HG02938 (cell line): ENCODE results near the gene BRF1.
"Not testable (repeated sequence)": the region's sequence is repeated elsewhere in the genome, so short reads cannot be mapped to it uniquely, and the experiment has no call there.

Experiments used
- ATAC-seq: cut with Tn5 transposase; IDR thresholded peaks from one replicate; pipeline ENCODE4 v1.9.1; 2021; ENCODE audit warnings: mild to moderate bottlenecking, moderate library complexity; ENCODE audit not compliant: unreplicated experiment

Gene BRF1

DNA sequence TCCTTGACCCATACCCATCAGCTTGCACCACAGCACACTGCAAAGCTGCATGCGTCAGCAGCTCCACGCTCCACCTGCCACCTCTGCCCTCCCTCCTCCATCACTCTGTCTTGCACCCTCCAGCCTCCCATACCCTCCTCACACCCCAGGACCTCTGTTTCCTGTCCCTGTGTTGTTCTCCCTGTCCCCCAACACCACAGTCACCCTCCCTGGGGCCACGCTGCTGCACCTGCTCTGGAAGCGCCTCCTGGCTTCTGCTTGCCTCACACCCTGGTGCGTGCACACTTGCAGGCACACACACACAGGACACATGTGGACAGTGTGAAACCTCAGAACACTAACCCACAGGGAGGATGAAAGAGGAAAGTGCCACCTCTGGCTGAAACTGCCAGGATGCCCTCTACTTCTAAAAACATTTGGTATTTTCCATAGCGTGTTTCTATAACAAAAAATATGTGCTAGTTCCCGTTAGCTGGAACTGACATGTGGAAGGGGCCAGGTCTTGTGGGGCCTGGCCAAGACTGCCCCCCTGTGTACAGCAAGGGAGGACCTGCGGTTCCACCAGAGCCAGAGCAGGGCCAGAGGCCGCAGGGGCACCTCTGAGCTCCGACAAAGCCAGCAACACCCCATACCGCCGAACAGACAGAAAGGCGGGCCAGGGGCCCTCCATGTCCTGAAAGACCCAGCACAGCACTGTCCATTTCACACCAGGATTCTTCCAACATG is 10.0 kb downstream of the BRF1 start:
- no peak for ATAC-seq

DNA sequence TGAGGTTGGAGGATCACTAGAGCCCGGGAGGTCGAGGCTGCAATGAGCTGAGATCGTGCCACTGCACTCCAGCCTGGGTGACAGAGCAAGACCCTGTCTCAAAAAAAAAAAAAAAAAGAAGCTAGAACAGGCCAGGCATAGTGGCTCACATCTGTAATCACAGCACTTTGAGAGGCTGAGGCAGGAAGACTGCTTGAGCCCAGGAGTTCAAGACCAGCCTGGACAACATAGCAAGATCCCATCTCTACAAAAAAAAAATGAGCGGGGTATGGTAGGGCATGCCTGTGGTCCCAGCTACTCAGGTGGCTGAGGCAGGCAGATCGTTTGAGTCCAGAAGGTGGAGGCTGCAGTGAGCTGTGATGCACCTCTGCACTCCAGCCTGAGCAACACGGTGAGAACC is 11.9 kb downstream of the BRF1 start:
- ATAC-seq = not testable (repeated sequence)

DNA sequence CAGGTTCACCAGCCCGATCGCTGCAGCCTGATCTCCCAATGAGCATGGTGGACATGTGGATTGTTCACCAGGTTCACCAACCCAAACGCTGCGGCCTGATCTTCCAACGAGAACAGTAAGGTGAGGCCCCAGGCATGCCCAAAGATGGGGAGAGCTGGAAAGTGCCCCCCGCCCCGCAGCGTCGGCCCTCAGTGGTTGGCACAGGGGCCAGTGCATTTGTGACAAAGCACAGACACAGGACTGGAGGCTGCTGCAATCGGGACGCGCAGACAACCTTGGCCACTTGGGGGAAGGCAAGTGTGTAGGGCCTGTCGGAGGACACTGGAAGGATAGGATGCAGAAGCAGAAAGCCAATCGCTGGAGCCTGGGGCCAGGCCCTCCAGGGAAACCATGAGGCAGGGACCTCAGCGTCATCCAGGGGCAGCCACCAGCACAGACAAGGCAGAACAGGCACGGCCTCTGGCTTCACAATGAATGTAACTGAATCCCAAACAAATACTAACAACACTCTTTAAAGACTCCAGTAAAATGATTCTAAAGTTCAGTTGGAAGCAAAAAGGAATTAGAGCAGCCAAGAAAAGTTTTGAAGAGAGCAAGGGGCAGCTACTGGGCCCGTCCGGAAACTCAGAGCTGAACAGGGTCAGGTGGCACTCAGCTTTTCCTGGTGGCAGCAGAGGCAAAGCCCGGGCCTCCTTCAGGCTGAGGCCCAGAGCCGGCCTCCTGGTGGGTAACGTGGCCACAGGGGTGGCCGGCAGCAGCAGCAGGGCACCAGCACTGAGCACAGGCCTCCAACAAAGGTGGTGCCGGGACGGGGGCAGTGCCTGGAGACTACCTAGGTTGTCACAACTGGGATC is 13.3 kb downstream of the BRF1 start:
- ATAC-seq = no peak

DNA sequence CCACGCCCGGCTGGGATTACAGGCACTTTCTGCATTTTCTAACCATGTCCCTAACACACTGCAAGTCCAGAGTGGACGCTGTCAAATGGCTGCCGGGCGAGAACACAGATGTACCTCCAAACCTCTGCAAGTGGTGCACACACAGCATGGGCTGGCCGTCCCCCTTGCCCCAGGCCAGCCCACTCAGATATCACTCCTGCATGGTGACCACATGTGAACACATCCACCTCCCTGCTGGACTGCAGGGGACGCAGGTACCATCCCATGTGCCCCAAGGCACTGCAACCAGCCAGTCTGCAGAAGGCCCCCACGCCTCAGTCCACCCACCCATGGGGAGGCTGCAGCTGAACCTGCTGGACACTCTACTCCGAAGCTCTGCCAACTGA is 14.0 kb downstream of the BRF1 start:
- no peak for ATAC-seq

- no peak for ATAC-seq
Measured at GRCh38 chr14:105285174-105285573, 15.6 kb downstream of the BRF1 start.

GRCh38 chr14:105283899-105284298 is 16.9 kb downstream of the BRF1 start:
- no peak for ATAC-seq

DNA sequence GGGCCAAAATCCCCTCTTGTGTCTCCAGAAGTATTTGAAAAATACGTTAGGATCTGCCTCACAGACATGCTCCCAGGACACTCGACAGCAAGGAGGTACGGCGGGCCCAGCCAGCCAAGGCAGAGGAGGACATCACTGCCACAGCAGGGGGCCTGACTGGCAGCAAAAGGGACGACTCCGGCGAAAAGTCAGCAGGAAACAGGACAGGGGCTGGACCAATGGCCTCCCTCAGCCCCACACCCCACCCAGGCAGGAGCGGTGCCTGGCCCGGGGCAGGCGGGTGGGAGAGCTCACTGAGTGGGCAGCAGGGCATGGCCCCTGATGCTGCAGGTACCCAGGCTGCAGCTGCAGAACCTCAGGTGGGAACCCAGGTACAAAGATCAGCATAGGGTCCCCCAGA is 17.8 kb downstream of the BRF1 start:
- ATAC-seq = no peak

DNA sequence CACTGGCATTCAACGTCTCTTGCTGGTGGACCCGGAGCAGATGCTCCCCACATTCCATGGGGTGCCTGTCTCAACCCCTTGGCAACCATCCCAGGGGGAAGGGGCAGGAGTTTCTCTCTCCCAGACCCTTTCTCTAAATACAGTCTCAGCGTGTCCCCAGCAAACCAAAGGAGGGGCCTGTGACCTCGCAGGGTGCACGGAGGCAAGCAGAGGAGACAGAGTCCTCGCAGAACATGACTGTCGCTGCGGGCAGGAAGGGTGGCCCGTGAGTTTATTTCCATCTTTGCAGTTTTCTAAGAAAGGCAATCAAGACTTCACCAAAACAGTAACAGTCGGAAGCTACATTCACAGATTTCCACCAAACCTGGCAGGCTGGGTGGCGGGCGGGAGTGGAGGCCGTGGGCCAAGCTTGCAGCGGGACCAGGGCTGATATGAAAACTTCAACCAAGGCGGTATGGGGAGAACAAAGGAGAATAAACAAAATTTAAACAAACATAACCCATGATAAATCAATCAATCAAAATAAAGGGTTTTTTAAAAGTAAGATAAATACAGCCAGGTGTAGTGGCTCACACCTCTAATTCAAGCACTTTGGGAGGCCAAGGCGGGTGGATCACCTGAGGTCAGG is 18.6 kb downstream of the BRF1 start:
- ATAC-seq = no peak

DNA sequence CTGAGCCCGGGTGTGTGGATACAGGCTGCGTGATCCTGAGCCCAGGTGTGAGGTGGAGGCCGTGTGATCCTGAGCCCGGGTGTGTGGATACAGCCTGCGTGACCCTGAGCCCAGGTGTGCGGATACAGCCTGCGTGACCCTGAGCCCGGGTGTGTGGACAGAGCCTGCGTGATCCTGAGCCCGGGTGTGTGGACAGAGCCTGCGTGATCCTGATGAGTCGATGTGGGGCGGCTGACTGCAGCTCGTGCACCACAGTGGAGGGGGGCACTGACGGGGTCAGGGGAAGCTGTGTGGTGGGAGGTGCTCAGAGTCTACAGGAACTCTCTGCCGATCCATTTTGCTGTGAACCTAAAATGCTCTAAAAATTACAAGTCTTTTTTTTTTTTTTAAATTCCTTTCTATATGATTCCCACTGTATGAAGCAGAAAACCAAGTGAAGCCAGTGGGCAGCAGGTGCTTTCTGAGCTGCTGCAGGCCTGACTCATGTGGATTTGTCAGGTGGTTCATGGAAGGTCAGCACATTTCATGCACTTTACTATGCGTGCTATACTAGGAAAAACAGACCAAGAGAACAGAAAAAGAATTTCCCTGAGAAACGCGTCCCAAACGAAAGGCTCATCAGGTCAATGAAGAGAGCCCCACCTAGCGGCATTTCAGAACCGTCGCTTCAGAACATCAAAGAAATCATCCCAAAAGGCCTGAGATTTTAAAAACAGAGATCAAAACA is 19.3 kb downstream of the BRF1 start:
- no peak for ATAC-seq

- ATAC-seq = no peak
Measured at GRCh38 chr14:105280525-105280924, 20.3 kb downstream of the BRF1 start.

DNA sequence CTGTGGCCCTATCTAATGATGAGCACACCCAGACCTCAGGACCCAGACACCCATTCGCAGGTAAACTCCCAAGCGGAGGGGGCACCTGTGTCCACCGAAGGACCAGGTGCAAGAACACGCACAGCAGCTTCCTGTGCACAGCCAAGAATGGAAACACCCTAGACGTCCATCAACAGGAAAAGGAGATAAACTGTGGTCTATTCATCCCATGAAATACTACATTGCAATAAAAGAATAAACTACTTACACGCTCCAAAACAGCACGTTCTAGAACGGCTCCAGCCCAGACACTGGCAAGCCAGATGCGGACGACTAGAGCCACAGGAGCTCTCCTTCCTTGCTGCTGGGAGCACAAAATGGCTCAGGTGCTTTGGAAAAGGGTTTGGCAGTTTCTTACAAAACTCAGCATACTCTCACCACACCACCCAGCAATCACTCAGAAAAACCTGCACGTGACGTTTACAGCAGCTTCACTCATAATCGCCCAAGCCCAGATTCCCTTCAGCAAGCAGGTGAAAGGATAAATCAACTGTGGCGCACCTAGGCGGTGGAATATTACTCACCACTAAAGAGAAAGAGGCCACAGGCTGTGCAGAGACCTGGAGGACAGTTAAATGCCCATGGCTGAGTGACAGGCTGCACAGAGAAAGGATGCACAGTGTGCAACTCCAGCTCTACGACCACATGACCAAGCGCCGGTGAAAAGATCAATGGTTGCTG is 21.0 kb downstream of the BRF1 start:
- no peak for ATAC-seq

DNA sequence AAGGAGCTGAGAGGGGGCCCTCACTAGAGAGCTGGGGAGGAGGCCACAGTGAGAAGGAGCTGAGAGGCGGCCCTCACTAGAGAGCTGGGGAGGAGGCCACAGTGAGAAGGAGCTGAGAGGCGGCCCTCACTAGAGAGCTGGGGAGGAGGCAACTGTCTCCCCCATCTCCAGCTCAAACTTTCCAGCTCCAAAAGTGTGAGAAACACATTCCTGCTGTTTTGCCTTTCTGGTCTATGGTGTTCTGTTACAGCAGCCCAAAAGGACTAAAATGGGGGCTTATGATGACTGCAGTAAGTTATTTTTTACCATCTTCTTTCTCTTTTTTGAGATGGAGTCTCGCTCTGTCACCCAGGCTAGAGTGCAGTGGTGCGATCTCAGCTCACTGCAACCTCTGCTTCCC is 23.4 kb downstream of the BRF1 start:
- not testable (repeated sequence) for ATAC-seq

GRCh38 chr14:105275267-105275946 is 25.4 kb downstream of the BRF1 start:
- no peak for ATAC-seq

DNA sequence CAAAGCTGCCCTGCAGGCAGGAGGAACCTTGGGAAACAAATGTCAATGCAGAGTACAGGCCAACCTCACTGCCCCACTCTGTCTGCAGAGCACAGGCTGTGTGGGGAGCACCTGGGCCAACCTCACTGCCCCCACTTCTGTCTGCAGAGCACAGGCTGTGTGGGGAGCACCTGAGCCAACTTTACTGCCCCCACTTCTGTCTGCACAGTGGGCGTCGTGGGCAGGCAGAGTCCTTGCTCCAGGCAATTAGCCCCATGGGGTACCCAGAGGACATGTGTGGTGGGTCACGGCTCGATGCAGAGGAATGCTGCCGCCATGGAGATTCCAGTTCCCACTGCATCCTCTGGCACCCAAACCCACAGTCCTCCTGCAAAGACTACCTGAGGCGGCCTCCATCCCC is 26.2 kb downstream of the BRF1 start:
- ATAC-seq = no peak

GRCh38 chr14:105273062-105273461 is 27.7 kb downstream of the BRF1 start:
- ATAC-seq = no peak

DNA sequence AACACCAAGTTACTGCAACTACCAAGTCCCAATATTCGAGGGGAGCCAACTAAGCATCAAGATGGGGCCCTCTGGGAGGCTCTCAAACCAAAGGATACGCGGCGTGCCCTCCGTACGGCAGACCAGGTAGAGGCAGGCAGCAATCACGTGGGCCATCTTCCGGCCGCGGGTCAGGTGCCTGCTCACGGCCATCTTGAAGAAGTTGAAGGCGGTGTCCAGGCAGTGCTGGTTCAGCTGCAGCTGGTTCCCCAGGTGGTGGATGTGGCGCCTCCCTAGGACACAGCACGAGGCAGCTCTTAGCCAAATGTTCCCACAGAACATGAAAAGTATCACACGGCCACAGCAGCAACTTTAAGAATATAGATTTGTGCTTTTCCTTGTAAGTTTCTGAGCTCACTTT is 28.2 kb downstream of the BRF1 start:
- ATAC-seq = no peak

DNA sequence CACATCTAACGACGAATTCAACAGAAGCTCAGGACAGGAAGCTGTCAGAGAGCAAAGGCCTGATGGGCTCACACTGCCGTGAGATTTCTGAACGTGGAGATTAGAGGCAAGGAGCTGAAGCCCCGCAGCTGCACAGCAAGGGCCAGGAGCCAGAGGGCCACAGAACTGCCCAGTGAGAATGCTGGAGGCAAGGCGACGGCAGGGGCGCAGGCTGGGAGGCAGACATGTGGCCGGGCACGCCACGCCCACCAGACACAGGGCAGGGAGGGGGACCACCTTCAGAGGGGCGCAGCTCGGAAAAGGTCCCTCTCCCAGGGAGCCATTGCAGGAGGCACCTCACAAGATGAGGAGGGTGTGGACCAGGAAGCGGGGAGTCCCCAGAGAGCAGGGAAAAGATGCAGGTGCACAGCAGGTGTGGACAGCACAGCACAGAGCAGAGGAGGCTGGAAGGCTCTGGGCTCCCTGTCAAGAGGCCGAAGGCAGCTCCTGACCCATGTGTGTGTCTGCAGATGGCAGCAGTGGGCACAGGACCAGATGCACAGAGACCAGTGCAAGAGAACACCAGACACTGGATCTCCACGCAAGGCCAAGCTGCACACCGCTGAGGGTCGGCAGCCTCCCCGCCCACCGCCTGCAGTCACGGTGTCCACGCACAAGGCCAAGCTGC is 29.4 kb downstream of the BRF1 start:
- no peak for ATAC-seq

DNA sequence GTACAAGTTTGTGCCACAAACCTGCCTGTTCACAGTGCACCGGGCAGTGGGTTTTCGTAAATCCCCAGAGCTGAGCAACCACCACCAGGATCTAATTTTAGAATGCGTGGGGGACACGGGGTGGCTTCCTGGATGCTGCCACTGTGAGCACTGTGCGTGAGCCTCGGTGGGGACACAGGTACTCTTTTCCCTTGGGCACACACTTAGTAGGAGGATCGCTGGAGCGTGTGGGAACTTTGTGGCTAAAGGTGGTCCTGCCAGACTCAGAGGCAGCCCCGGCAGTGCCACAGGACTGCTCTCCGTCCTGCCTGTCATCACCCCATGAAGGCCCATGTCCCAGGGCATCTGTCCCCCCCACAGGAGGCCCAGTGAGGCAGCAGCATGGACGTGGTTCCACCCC is 31.4 kb downstream of the BRF1 start:
- no peak for ATAC-seq

- no peak for ATAC-seq
Measured at GRCh38 chr14:105268736-105269354, 32.0 kb downstream of the BRF1 start.
